Fibroblast of skin of back (primary cell): ENCODE measurements around the gene DEGS2. TPM values are rescaled to one million over a fixed set of nuclear protein-coding genes. Genes with fewer than 3 reads are reported as not detected.
"Not testable (repeated sequence)": the region's sequence is repeated elsewhere in the genome, so short reads cannot be mapped to it uniquely, and the experiment has no call there.

Experiments used
- DNase-seq: peaks from one replicate; pipeline ENCODE4 v3.0.0-alpha.2; 2013
- polyA plus RNA-seq, 2 experiments: library from polyadenylated mRNA; unstranded; fragments of 120-200 nt; gene quantifications; one replicate each; pipeline ENCODE4 v1.2.1, GENCODE V29; 2013; ENCODE audit not compliant: insufficient read length in 2 of 2

The DEGS2 gene
- not detected for polyA plus RNA-seq (2013, experiment 1 of 2; ENCODE audit: insufficient read length)
- polyA plus RNA-seq (2013, experiment 2 of 2; ENCODE audit: insufficient read length) = not detected

DNA sequence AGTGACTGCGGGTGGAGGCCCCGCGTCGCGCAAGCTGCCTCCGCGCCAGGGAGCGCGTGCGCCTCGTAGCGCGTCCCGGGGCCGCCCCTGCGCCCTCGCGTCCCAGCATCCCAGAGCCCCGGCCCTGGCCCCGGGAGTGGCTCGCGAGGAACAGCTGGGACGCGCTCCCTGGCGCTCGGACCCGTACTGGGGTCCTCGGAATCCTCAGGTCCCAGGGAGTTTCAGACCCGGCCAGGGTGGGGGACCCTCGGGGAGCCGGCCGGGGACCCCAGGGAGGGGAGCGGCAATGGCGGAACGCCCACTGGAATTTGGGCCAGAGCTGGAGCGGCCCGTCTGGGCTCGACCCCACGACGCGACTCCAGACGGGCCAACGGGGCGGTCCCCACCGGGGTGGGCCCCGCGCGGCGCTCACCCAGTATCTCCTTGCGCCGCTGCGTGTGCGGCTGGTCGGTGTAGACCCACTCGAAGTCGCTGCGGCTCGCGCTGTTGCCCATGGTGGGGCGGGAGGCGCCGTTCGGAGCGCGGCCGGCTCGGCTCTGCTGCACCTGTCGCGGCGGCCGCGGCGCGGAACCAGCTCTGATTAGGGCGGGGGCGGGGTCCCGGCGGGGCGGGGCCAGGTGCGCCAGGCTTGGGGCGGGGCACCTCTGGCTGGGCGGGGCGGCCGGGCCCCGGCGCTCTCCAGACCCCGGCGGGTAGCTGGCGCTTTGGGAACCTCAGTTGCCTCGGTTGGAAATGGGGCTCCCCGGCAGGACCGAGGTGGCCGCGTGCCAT, at the start of gene DEGS2:
Gene DEGS2, minus strand, starts transcription at position 552 of the 771 bp plus-strand sequence. Its CDS starts 58 bp downstream, at position 494.
- no peak for DNase-seq

DNA sequence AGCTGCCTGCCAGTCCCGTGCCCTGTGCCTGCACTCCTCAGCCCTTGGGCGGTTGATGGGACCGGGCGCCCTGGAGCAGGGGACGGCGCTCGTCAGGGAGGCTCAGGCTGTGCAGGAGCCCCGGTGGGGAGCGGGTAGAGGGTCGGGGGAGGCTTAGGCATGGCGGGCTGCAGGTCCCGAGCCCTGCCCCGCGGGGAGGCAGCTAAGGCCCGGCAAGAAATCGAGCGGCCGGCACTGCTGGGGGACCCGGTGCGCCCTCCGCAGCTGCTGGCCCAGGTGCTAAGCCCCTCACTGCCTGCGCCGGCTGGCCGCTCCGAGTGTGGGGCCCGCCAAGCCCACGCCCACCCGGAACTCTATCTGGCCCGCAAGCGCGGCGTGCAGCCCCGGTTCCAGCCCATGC, 48.7 kb upstream of the DEGS2 start:
- not testable (repeated sequence) for DNase-seq

DNA sequence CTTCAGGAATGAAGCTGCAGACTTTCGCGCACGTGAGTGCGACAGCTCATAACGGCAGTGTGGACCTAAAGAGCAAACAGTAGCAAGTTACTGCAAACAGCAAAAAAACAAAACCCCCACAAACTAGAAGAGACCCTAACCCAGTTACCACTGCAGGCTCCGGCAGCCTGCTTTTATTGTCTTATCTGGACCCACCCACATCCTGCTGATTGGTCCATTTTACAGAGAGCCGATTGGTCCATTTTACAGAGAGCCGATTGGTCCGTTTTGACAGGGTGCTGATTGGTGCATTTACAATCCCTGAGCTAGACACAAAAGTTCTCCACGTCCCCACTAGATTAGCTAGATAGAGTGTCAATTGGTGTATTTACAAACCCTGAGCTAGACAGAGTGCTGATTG, 48.1 kb upstream of the DEGS2 start:
- not testable (repeated sequence) for DNase-seq

DNA sequence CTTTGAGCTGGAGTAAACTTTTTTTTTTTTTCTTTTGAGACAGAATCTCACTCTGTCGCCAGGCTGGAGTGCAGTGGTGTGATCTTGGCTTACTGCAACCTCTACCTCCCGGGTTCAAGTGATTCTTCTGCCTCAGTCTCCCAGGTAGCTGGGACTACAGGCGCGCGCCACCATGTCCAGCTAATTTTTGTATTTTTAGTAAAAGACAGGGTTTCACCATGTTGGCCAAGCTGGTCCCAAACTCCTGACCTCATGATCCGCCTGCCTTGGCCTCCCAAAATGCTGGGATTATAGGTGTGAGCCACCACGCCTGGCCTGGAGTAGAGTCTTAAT, 45.4 kb upstream of the DEGS2 start:
- not testable (repeated sequence) for DNase-seq

DNA sequence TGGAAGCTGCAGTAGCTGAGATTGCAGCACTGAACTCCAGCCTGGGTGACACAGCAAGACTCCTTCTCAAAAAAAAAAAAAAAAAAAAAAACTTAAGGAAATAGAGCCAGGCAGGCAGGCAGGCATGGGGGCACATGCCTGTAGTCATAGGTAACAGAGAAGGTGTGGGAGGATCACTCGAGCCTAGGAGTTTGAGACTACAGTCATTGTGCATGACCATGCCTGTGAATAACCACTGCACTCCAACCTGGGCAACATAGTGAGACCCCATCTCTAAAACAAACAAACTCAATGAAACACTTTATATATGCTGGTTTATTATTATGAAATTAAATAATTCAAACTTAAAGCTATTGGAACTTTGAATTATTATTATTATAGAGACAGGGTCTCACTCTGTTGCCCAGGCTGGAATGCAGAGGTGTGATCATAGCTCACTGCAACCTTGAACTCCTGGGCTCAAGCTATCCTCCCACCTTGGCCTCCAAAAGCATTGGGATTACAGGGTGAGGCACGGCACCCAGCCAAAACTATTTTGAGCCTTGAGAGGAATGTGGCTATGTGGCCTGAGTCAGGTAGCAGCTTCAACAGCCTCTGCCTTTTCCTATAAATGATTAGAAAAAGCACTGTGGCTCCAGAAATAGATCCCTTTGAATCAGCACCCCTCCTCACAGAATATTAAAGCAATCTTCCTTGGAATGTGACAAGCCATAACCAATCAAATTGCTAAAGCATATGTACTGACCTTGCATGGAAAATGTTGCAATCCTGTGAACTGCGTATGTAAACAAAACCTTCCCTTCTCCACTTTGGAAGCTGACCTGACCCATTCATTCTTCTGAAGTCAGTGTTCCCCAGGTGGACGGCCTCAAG, 44.8 kb upstream of the DEGS2 start:
- DNase-seq = no peak

DNA sequence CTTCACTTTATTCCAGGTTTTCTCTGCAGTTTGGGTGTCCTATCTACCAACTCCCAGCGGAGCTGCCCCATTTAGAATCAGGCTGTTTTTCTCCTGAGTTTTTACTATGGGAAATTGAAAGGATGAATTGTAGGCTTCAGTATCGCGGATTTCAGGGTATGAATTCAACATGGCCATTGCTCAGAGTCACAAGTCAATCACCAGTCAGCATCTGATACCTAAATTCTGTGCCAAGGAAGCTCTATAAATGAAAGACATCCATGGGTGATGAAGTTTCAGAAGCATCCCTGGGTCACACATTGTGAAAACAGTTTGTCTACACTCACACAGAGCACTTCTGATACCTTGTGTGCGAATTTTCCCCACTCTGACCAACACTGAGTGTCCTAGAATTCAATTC, 43.7 kb upstream of the DEGS2 start:
- DNase-seq = no peak

DNA sequence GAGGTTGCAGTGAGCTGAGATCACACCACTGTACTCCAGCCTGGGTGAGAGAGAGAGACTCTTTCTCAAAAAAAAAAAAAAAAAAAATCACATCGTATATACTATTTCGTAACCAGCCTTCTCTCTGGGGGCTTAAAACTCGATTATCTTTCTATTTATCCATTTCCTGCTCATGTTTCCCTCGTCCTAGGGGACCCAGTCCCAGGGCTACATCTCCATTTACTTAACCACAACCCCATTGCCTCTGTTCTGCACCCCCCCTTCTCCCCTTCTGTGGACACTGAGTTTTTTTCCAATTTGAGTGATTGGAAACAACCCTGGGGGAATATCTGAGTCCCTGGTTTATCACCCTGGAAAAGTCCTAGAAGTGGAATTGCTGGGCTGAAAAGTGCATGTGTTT, 43.3 kb upstream of the DEGS2 start:
- DNase-seq = no peak

DNA sequence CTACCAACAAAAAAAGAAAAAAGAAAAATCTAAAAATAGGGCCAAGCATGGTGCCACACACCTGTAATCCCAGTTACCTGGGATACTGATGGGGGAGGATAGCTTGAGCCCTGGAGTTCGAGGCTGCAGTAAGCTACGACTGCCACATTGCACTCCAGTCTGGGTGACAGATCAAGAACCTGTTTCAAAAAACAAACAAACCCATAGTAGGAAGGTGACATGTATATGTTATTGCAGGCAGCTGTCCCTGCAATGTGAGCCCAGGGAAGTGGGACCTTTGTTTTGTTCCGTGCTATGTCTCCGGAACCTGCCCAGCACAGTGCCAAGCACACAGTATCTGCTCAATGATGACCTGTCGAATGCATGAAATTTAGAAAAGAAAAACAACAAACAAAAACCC, 42.3 kb upstream of the DEGS2 start:
- no peak for DNase-seq

DNA sequence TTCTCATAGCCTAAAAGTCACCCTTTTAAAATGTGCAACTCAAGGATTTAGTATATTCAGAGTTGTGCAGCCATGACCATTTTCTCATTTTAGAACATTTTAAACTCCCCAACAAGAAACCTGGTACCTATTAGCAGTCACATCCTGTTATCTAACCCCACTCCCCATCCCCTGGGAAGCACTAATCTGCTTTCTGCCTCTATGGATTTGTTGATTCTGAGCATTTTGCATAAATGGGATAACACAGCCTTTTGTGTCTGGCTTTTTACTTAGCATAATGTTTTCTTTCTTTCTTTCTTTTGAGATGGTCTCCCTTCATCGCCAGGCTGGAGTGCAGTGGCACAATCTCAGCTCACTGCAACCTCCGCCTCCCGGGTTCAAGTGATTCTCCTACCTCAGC, 40.9 kb upstream of the DEGS2 start:
- DNase-seq = no peak

DNA sequence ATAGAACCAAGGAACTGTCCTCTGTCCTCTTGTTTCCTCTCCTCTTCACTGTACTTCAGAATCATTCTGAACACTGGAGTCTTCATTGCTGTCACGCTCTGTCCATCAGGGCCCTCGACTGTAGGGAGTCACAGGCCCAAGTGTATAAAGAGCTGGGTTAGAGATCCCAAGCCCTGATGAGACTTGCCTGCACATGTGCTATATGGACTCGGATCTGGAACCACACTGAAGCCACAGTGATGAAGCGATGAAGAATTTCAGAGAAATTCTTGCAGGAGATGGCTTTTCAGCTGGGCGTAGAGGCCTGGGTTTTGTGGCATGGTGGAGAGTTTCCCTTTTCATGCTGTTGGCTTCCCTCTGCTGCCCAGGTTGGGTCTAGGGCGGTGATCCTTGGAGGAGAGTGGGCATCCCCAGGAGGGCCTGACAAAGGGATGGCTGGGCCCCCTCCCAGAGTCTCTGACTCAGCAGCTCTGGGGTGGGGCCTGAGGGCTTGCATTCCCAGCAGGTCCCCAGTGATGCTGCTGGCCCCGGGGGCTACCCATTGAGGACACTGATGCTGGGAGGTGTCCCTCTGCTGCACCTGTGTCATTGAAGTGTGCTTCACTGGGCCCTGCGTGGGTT, 39.9 kb upstream of the DEGS2 start:
- no peak for DNase-seq

DNA sequence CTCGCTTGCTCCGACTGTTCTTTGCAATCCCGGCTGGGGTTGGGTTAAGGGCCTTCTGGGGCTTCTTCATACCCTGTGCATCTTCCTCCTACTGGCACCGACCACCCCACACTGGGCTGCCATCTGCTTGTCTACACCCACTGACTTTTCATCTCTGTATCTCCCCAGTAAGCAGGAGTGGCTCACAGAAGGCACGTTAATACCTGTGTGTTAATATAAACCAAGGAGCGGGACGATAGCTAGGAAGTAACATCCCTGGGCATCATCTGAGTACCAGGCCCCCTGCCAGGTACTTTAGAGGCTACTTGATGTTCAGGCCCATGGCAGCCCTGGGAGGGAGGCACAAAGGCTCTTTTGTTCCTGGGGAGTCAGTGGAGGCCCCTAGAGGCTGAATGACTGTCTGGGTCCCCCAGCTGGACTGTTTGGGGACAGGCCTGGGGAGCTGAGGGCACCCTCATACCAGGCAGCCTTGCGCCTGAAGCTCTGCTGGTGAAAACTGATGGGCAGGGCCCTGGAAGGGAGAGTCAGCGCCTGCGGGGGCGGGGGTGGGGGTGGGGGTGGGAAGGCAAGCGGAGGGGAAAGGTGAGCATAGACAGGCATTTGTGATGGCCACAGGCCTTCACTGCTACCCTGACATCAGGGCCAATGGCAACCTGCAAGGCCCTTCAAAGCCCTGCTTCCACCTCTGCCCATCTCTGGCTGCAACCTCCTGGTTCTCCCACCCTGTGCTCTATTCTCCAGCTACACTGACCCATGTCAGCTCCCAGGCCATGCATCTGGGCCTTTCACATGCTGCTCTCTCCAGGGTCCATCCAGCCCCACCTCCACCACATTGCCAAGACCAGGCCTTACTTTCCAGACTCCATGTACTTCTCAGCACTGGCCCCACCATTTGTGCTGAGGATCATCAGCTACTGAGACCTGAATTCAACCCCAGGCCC, 34.2 kb upstream of the DEGS2 start:
- no peak for DNase-seq

DNA sequence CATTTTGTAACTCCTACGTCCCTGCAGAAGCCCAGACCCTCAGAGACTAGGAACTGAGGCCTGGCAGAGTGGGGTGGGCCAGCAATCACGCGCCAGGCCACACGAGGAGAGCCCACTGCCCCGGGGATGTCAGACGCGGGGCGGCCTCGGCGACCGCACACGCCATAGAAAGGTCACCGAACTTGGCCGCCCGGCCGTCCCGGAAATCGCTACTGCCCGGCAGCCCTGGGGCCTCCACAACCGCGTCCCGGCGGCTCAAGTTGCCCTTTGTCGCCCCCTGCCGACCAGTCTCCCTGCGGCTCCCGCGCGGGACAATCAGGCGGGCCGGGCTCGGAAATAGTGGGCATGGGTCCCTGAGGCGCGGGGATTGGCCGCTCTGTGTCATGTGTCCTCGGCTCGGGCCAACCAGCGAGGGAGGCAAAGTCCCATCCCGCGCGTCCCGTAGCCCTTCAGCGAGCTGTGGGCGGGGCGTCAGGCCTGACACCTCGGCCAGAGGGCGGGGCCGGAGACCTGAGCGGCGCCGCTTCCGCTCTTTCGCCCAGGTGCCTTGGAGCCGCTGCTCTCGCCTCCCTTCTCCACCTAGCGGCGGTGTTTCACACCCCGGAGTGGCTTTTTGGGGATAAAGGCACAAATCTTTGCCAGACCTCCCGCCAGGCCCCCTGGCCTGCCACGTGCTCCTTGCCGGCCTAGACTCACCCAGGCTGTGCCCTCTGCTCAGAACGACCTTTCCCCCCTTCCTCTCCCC, 33.4 kb upstream of the DEGS2 start:
- peak; percentile 97 for DNase-seq

DNA sequence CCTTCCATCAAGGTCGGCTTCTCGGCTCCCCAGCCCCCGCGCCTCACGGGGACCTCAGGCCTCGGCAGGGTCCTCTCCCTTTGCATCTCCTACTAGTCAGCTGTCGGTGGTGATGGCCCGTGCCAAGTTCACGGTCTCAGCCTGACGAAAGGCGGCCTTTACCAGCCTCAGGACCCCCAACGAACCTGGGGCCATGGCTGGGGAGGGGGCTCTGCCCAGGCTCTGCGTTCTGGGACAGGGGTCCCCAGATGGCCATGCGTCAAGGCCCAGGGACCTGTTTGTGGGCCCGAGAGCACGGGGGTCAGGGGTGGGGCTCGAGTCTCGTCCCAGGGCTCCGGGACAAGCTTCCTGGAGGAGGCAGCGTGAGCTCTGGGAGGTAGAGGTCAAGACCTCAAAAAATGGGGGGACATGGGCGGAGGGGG, 32.8 kb upstream of the DEGS2 start:
- no peak for DNase-seq

DNA sequence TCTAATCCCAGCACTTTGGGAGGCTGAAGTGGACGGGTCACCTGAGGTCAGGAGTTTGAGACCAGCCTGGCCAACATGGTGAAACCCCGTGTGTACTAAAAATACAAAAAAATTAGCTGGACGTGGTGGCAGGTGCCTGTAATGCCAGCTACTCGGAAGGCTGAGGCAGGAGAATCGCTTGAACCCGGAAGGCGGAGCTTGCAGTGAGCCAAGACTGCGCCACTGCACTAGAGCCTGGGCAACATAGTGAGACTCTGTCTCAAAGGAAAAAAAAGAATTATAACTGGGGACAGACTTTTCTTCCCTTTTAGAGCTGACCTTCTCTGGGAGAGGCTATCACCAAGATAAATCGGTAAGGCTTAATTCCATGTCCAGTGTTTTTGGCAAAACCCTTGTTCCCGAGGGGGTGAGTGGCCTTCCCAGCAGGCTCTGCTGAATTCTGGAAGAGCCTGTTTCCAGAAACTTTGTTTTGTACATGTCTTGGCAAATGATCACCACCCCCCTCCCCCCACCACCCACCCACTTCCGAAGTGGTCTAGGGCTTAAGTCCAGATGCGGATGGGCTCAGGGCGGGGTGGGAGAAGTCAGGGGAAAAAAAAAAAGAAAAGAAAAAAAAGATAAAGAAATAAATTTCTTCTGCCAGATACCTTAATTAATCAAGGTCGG, 32.3 kb upstream of the DEGS2 start:
- DNase-seq = no peak

DNA sequence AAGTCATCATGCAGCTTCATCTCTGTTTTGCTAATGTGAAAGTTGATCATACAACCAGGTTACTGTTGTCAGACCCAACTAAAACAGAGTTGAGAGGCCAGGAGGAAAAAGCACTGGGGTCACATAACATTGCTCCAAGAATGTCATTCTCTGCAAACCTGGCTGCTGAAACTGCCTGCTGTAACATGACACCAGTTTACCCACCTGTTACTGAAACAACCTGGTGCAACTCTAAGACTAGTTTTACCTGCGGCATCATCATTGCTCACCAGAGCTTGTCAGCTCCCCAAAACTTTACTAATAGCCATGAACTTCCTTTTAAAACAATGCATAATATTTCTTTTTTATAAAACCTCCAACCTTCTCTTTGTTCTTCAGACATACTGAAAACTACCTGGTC, 30.7 kb upstream of the DEGS2 start:
- DNase-seq = no peak

DNA sequence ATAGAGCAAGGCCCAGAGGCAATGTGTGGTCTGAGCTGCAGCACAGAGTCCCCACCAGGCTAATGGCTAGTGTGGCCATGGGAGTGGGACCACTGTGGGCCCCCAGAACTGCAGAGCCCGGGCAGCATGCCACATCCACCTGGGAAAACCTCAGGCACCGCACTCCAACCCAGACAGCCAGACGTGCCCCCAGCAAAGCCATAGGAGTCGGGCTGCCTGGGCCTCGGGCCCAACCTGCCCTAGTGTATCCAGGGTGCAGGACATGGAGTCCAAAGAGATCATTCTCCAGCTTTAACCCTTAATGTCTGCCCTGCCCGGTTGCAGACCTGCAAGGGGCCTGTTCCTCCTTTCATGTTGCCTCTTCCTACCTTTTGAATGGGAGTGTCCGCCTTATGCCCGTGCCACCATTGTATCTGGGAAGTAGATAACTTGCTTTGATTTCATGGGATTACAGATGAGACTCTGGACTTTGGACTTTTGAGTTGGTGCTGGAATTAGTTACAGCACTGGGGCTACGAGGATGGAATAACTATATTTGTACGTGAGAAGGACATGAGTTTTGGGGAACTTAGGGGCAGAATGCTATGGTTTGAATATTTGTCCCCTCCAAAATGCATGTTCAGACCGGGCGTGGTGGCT, 29.1 kb upstream of the DEGS2 start:
- no peak for DNase-seq

DNA sequence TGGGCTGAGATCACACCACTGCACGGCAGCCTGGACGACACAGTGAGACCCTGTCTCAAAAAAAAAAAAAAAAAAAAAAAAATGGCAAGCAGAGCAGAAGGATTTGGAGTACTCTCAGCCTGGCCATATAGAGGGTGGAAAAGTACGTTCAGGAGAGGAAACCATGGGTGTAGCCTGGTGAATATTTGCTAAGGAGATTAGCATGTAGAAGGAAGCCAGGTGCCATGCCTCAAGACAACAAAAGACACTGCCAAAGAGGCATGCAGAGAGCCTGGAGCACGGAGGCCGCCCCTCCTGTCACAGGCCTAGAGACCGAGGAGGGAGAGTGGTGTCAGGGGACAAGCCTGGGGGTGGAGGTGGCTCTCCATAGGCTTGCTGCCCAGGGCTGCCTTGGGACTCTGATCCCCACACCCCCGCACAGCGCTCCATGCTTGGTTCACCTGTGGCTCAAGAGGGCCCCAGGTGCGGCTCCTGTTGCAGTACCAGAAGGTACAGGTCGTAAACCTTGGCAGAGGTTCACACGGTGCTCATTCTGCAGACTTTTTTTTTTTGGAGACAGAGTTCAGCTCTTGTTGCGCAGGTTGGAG, 27.9 kb upstream of the DEGS2 start:
- no peak for DNase-seq

DNA sequence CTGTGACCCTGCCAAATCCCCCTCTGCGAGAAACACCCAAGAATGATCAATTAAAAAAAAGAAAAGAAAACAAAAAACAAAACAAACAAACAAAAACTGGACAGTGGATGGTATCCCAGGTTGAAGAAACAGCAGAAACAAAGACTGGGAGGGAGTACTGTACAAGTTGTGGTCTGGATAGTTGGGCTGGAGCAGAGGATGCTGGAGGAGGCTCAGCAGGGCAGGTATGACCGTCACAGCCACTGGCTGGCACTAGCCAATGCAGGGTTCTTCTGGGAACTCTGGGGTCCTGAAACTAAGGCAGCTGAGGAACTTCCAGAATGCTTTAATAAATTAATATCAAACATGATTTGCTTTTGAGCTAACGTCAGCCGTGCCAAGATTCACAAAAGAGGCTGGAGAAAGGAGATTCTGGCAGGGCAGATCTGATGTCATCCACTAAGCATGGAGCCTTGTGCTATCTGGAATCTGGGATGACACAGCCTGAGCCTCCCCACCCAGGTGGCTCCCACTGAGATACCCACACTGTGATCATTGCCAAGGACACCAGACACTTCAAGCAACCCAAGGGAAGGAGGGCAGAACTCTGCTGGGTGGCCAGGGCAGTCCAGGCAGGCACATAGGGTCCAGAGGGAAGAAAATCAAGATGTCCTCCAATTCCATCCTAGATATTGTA, 22.6 kb upstream of the DEGS2 start:
- DNase-seq = peak; percentile 67

DNA sequence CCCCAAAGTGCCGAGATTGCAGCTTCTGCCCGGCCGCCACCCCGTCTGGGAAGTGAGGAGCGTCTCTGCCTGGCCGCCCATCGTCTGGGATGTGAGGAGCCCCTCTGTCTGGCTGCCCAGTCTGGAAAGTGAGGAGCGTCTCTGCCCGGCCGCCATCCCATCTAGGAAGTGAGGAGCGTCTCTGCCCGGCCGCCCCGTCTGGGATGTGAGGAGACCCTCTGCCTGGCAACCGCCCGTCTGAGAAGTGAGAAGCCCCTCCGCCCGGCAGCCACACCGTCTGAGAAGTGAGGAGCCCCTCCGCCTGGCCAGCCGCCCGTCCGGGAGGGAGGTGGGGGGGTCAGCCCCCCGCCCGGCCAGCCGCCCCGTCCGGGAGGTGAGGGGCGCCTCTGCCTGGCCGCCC, 21.2 kb upstream of the DEGS2 start:
- not testable (repeated sequence) for DNase-seq
